ENCODE results near the gene LAG3. TPM values are rescaled to one million over a fixed set of nuclear protein-coding genes. Genes with fewer than 3 reads are reported as not detected.

Gene LAG3
- total RNA-seq, 1 experiment from 2014 or later, result 2.6 TPM

- no peak for TF ChIP-seq HMGXB4 (CRISPR knock-in tag; IDR thresholded peaks at IDR 0.05)
- TF ChIP-seq KAT7 (CRISPR knock-in tag; IDR thresholded peaks at IDR 0.05; ENCODE audit: borderline replicate concordance), result no peak
- no peak for TF ChIP-seq SOX15 (CRISPR knock-in tag; IDR thresholded peaks at IDR 0.05)
- no peak for TF ChIP-seq TP53 (CRISPR knock-in tag; IDR thresholded peaks at IDR 0.05)
- no peak for TF ChIP-seq IRF1 (CRISPR knock-in tag; IDR thresholded peaks at IDR 0.05)
- TF ChIP-seq FOXJ3 (CRISPR knock-in tag; IDR thresholded peaks at IDR 0.05; ENCODE audit: borderline replicate concordance), result no peak
- no peak for TF ChIP-seq TEAD4 (CRISPR knock-in tag; IDR thresholded peaks at IDR 0.05)
- TF ChIP-seq ZNF138 (CRISPR knock-in tag; conservative IDR thresholded peaks at IDR 0.05), result no peak
- no peak for TF ChIP-seq CREB1 (CRISPR knock-in tag; IDR thresholded peaks at IDR 0.05)
- TF ChIP-seq E2F5 (CRISPR knock-in tag; IDR thresholded peaks at IDR 0.05), result no peak
- TF ChIP-seq MXD4 (CRISPR knock-in tag; IDR thresholded peaks at IDR 0.05; ENCODE audit: borderline replicate concordance), result no peak
- no peak for TF ChIP-seq E2F1 (CRISPR knock-in tag; IDR thresholded peaks at IDR 0.05)
- TF ChIP-seq FOXP1 (CRISPR knock-in tag; IDR thresholded peaks at IDR 0.05; ENCODE audit: borderline replicate concordance), result no peak
Measured at GRCh38 chr12:6784761-6785160, 12.4 kb downstream of the LAG3 start (continued).

GRCh38 chr12:6786416-6787094 is 14.2 kb downstream of the LAG3 start:
- no peak overlapping the region for H3K4me3 Mint-ChIP-seq
- CTCF ChIA-PET, result interaction anchor here (0.9 kb wide), 1 partner anchor 34 kb away, joined by 3 read pairs; the partner anchor contains the start of gene MLF2
- POLR2A ChIA-PET, result interaction anchor here (0.6 to 1.0 kb wide), 2 partner anchors 97 to 119 kb away, joined by 3 read pairs; partner anchors contain the start of gene ZNF384
- no peak for DNase-seq (ENCODE audit: low spot score)
- peaks cover 3% of the 10 kb centered on the region for H3K27me3 Mint-ChIP-seq (ENCODE audit: low read depth)
- TF ChIP-seq CDX4 (CRISPR knock-in tag; IDR thresholded peaks at IDR 0.05; ENCODE audit: borderline replicate concordance) (no peak), TEAD1 (CRISPR knock-in tag; IDR thresholded peaks at IDR 0.05) (no peak), TCF7 (CRISPR knock-in tag; IDR thresholded peaks at IDR 0.05; ENCODE audit: low read depth) (no peak), ZNF416 (CRISPR knock-in tag; IDR thresholded peaks at IDR 0.05) (no peak), EMX1 (CRISPR knock-in tag; IDR thresholded peaks at IDR 0.05) (no peak), CBFB (CRISPR knock-in tag; IDR thresholded peaks at IDR 0.05; ENCODE audit: low read depth) (no peak), ZNF423 (CRISPR knock-in tag; IDR thresholded peaks at IDR 0.05) (no peak), ZSCAN18 (CRISPR knock-in tag; IDR thresholded peaks at IDR 0.05) (no peak), SOX15 (CRISPR knock-in tag; IDR thresholded peaks at IDR 0.05) (no peak), IRF1 (CRISPR knock-in tag; IDR thresholded peaks at IDR 0.05) (no peak), MLX (CRISPR knock-in tag; IDR thresholded peaks at IDR 0.05) (no peak), FOXK1 (CRISPR knock-in tag; IDR thresholded peaks at IDR 0.05) (no peak), RELA (CRISPR knock-in tag; IDR thresholded peaks at IDR 0.05; ENCODE audit: borderline replicate concordance) (no peak), USF2 (CRISPR knock-in tag; IDR thresholded peaks at IDR 0.05) (no peak)
- peak; percentile 59 for ATAC-seq
- H3K9me3 Mint-ChIP-seq, result no peaks in the 10 kb centered on the region
- H3K27ac Mint-ChIP-seq, result peak overlapping the region; percentile 47; the same call in 1 of the 2 replicates
- peaks cover 19% of the 10 kb centered on the region for H3K4me1 Mint-ChIP-seq
- no peaks in the 10 kb centered on the region for H3K36me3 Mint-ChIP-seq
